Measurements from ENCODE around the gene CAMSAP1.
A peak's percentile ranks its signal among the peaks of the same experiment; 100 is the strongest.

Gene CAMSAP1

DNA sequence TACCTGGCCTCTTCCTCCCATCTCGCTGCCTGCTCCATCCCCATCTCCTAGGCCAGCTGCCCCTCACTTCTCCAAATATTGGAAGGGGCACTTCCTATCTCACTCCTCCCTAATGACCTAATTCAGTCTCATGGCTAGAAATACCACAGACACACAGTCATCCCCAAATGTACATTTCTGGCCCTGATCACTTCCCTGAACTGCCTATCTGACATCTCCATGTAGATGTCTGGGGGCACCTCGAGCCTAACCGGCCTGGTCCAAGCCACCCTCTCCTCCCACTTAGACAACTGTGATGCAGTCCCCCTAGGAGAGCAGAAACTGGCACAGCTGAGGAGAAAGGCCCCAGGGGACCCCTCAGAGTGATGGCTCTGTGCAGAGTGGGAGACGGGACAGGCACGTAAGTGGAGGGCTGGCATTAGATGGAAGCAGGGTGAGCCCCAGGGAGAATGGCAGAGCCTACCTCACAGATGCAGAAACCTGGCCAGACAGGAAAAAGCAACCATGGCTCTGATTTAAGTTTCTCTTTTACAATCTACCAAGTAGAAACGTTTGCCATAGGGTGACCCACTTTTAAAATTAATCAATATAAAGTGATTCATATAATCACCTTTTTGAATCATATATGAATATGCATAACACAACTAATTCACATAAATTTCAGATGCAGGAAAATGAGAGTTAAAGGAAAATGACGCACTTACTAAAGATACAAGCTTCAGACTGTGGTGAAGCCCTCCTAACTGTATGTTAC, 22.1 kb downstream of the CAMSAP1 start (continued):
- TF ChIP-seq, protein P1, sequence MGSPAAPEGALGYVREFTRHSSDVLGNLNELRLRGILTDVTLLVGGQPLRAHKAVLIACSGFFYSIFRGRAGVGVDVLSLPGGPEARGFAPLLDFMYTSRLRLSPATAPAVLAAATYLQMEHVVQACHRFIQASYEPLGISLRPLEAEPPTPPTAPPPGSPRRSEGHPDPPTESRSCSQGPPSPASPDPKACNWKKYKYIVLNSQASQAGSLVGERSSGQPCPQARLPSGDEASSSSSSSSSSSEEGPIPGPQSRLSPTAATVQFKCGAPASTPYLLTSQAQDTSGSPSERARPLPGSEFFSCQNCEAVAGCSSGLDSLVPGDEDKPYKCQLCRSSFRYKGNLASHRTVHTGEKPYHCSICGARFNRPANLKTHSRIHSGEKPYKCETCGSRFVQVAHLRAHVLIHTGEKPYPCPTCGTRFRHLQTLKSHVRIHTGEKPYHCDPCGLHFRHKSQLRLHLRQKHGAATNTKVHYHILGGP (tag by site-specific recombination; IDR thresholded peaks at IDR 0.05): no peak
- TF ChIP-seq SP2 (tag by site-specific recombination; IDR thresholded peaks at IDR 0.05) (no peak), ZNF274 (IDR thresholded peaks at IDR 0.05; ENCODE audit: low read length) (no peak), ZNF274 (tag by site-specific recombination; IDR thresholded peaks at IDR 0.05; ENCODE audit: borderline replicate concordance) (no peak), ZNF791 (tag by site-specific recombination; IDR thresholded peaks at IDR 0.05) (no peak), ZBTB7A (tag by site-specific recombination; IDR thresholded peaks at IDR 0.05; ENCODE audit: low read depth) (no peak), ZXDB (tag by site-specific recombination; IDR thresholded peaks at IDR 0.05) (no peak), ZNF768 (tag by site-specific recombination; IDR thresholded peaks at IDR 0.05) (no peak), SP3 (tag by site-specific recombination; IDR thresholded peaks at IDR 0.05) (no peak), ZNF776 (tag by site-specific recombination; IDR thresholded peaks at IDR 0.05; ENCODE audit: borderline replicate concordance) (no peak), ZNF600 (tag by site-specific recombination; IDR thresholded peaks at IDR 0.05) (0 out of 2 replicates have a peak, but pooled peaks have one; percentile 23), ZNF133 (tag by site-specific recombination; IDR thresholded peaks at IDR 0.05) (no peak), FEZF1 (tag by site-specific recombination; IDR thresholded peaks at IDR 0.05) (no peak), ZBTB21 (tag by site-specific recombination; IDR thresholded peaks at IDR 0.05) (no peak), ZSCAN30 (tag by site-specific recombination; IDR thresholded peaks at IDR 0.05) (no peak), ZNF366 (tag by site-specific recombination; conservative IDR thresholded peaks at IDR 0.05) (peak; percentile 61), ZNF211 (tag by site-specific recombination; IDR thresholded peaks at IDR 0.05; ENCODE audit: low read depth) (no peak), ZNF354C (tag by site-specific recombination; IDR thresholded peaks at IDR 0.05; ENCODE audit: borderline replicate concordance, low read depth) (no peak), WT1 (tag by site-specific recombination; IDR thresholded peaks at IDR 0.05) (no peak), ZNF529 (tag by site-specific recombination; IDR thresholded peaks at IDR 0.05; ENCODE audit: insufficient replicate concordance) (no peak), ZNF175 (tag by site-specific recombination; IDR thresholded peaks at IDR 0.05) (no peak)
- TF ChIP-seq, protein P2, sequence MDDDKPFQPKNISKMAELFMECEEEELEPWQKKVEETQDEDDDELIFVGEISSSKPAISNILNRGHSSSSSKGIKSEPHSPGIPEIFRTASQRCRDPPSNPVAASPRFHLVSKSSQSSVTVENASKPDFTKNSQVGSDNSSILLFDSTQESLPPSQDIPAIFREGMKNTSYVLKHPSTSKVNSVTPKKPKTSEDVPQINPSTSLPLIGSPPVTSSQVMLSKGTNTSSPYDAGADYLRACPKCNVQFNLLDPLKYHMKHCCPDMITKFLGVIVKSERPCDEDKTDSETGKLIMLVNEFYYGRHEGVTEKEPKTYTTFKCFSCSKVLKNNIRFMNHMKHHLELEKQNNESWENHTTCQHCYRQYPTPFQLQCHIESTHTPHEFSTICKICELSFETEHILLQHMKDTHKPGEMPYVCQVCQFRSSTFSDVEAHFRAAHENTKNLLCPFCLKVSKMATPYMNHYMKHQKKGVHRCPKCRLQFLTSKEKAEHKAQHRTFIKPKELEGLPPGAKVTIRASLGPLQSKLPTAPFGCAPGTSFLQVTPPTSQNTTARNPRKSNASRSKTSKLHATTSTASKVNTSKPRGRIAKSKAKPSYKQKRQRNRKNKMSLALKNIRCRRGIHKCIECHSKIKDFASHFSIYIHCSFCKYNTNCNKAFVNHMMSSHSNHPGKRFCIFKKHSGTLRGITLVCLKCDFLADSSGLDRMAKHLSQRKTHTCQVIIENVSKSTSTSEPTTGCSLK (tag by site-specific recombination; IDR thresholded peaks at IDR 0.05): no peak
- TF ChIP-seq, protein P3, sequence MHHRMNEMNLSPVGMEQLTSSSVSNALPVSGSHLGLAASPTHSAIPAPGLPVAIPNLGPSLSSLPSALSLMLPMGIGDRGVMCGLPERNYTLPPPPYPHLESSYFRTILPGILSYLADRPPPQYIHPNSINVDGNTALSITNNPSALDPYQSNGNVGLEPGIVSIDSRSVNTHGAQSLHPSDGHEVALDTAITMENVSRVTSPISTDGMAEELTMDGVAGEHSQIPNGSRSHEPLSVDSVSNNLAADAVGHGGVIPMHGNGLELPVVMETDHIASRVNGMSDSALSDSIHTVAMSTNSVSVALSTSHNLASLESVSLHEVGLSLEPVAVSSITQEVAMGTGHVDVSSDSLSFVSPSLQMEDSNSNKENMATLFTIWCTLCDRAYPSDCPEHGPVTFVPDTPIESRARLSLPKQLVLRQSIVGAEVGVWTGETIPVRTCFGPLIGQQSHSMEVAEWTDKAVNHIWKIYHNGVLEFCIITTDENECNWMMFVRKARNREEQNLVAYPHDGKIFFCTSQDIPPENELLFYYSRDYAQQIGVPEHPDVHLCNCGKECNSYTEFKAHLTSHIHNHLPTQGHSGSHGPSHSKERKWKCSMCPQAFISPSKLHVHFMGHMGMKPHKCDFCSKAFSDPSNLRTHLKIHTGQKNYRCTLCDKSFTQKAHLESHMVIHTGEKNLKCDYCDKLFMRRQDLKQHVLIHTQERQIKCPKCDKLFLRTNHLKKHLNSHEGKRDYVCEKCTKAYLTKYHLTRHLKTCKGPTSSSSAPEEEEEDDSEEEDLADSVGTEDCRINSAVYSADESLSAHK (tag by site-specific recombination; IDR thresholded peaks at IDR 0.05): no peak
- TF ChIP-seq, protein P4, sequence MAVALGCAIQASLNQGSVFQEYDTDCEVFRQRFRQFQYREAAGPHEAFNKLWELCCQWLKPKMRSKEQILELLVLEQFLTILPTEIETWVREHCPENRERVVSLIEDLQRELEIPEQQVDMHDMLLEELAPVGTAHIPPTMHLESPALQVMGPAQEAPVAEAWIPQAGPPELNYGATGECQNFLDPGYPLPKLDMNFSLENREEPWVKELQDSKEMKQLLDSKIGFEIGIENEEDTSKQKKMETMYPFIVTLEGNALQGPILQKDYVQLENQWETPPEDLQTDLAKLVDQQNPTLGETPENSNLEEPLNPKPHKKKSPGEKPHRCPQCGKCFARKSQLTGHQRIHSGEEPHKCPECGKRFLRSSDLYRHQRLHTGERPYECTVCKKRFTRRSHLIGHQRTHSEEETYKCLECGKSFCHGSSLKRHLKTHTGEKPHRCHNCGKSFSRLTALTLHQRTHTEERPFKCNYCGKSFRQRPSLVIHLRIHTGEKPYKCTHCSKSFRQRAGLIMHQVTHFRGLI (tag by site-specific recombination; IDR thresholded peaks at IDR 0.05): no peak
- TF ChIP-seq, protein P5, sequence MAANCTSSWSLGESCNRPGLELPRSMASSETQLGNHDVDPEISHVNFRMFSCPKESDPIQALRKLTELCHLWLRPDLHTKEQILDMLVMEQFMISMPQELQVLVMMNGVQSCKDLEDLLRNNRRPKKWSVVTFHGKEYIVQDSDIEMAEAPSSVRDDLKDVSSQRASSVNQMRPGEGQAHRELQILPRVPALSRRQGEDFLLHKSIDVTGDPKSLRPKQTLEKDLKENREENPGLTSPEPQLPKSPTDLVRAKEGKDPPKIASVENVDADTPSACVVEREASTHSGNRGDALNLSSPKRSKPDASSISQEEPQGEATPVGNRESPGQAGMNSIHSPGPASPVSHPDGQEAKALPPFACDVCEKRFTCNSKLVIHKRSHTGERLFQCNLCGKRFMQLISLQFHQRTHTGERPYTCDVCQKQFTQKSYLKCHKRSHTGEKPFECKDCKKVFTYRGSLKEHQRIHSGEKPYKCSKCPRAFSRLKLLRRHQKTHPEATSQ (tag by site-specific recombination; IDR thresholded peaks at IDR 0.05): no peak
- TF ChIP-seq, protein P6, sequence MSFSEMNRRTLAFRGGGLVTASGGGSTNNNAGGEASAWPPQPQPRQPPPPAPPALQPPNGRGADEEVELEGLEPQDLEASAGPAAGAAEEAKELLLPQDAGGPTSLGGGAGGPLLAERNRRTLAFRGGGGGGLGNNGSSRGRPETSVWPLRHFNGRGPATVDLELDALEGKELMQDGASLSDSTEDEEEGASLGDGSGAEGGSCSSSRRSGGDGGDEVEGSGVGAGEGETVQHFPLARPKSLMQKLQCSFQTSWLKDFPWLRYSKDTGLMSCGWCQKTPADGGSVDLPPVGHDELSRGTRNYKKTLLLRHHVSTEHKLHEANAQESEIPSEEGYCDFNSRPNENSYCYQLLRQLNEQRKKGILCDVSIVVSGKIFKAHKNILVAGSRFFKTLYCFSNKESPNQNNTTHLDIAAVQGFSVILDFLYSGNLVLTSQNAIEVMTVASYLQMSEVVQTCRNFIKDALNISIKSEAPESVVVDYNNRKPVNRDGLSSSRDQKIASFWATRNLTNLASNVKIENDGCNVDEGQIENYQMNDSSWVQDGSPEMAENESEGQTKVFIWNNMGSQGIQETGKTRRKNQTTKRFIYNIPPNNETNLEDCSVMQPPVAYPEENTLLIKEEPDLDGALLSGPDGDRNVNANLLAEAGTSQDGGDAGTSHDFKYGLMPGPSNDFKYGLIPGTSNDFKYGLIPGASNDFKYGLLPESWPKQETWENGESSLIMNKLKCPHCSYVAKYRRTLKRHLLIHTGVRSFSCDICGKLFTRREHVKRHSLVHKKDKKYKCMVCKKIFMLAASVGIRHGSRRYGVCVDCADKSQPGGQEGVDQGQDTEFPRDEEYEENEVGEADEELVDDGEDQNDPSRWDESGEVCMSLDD (tag by site-specific recombination; IDR thresholded peaks at IDR 0.05): no peak
- TF ChIP-seq, protein P7, sequence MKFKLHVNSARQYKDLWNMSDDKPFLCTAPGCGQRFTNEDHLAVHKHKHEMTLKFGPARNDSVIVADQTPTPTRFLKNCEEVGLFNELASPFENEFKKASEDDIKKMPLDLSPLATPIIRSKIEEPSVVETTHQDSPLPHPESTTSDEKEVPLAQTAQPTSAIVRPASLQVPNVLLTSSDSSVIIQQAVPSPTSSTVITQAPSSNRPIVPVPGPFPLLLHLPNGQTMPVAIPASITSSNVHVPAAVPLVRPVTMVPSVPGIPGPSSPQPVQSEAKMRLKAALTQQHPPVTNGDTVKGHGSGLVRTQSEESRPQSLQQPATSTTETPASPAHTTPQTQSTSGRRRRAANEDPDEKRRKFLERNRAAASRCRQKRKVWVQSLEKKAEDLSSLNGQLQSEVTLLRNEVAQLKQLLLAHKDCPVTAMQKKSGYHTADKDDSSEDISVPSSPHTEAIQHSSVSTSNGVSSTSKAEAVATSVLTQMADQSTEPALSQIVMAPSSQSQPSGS (tag by site-specific recombination; IDR thresholded peaks at IDR 0.05; ENCODE audit: low read depth): no peak
